Adrenal gland (tissue), 5 donors: ENCODE measurements around the gene GC.

Experiments
- POLR2A ChIP-seq, 2 donors: fragments of 450-650 bp; IDR thresholded peaks; one replicate each; pipeline ENCODE4 v1.6.1; 2017; ENCODE audit warnings: antibody characterized with exemption in 2 of 2, mild to moderate bottlenecking in 2 of 2, moderate library complexity in 1 of 2
- TF ChIP-seq, protein P1 (sequence below), 6 experiments: fragments of 450-650 bp in 4 of 6; fragments of 200-600 bp in 2 of 6; sonication (generic) in 1 of 6; IDR thresholded peaks; 1 replicate in 5 of 6; 2 replicates in 1 of 6; pipeline versions ENCODE4 v1.5.1 to v1.8.0; 2016 to 2021; ENCODE audit warnings: antibody characterized with exemption in 6 of 6, mild to moderate bottlenecking in 2 of 6, moderate library complexity in 1 of 6
- donor health status: DM: no; HTN: no; CAD: no.

DNA sequence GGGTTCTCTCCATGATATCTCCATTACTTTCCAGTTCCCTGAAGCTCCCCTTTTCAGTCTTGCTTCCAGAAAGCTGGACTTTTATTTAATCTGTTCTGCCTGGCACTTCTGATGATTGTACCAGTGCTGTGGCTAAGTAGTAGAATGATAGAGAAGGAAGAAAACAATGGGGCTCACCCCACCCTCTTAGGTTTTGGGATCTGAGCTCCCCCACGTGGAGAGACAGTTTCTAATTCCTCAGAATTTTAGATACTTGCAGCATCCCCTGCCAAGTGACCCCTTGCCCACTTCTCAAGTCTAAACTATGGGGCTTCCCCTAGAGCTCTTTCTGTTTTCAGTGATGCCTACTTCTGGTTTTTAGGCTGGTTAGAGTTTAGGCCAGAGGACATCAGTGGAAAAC is 73.9 kb downstream of the GC start:
- TF ChIP-seq, protein P1, sequence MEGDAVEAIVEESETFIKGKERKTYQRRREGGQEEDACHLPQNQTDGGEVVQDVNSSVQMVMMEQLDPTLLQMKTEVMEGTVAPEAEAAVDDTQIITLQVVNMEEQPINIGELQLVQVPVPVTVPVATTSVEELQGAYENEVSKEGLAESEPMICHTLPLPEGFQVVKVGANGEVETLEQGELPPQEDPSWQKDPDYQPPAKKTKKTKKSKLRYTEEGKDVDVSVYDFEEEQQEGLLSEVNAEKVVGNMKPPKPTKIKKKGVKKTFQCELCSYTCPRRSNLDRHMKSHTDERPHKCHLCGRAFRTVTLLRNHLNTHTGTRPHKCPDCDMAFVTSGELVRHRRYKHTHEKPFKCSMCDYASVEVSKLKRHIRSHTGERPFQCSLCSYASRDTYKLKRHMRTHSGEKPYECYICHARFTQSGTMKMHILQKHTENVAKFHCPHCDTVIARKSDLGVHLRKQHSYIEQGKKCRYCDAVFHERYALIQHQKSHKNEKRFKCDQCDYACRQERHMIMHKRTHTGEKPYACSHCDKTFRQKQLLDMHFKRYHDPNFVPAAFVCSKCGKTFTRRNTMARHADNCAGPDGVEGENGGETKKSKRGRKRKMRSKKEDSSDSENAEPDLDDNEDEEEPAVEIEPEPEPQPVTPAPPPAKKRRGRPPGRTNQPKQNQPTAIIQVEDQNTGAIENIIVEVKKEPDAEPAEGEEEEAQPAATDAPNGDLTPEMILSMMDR (IDR thresholded peaks at IDR 0.05): no peak
- TF ChIP-seq POLR2A (IDR thresholded peaks at IDR 0.05): no peak
